ENCODE data around the gene ZNF330.

ZNF330 gene

DNA sequence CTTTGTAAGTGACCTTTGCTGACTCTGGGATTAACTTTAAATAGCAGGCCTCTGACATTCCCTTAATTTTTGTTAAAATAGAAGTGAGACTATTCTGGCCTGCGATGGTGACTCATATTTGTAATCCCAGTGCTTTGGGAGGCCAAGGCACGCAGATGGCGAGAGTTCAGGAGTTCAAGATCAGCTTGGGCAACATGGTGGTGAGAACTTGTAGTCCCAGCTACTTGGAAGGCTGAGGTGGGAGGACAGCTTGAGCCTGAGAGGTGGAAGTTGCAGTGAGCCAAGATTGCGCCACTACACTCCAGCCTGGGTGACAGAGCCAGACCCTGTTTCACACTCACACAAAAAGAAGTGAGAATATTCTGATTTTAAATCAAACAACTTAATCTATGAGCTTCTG, 27.3 kb downstream of the ZNF330 start:
- no peak for TF ChIP-seq ZFX (IDR thresholded peaks at IDR 0.05)
- TF ChIP-seq, protein P1, sequence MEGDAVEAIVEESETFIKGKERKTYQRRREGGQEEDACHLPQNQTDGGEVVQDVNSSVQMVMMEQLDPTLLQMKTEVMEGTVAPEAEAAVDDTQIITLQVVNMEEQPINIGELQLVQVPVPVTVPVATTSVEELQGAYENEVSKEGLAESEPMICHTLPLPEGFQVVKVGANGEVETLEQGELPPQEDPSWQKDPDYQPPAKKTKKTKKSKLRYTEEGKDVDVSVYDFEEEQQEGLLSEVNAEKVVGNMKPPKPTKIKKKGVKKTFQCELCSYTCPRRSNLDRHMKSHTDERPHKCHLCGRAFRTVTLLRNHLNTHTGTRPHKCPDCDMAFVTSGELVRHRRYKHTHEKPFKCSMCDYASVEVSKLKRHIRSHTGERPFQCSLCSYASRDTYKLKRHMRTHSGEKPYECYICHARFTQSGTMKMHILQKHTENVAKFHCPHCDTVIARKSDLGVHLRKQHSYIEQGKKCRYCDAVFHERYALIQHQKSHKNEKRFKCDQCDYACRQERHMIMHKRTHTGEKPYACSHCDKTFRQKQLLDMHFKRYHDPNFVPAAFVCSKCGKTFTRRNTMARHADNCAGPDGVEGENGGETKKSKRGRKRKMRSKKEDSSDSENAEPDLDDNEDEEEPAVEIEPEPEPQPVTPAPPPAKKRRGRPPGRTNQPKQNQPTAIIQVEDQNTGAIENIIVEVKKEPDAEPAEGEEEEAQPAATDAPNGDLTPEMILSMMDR (conservative IDR thresholded peaks at IDR 0.05) = no peak
- H3K27ac ChIP-seq = no peak overlapping the region

DNA sequence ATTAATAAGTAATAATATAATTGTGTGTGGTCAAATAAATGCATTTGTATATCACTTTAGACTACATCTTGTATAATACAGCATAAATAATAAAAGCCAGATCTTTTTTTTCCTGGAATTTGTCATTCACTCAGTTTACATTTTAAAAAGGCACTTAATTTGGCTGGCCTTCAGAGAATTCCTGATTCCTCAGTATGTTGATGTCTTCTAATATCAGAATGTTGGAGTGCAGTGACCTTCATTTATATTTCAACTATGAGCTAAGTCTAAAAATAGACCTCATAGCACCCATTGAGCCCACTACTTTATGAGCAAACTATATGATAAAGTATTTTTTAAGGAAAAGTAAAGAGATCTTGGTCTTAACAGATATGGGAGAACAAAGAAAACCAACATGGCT, 27.8 kb downstream of the ZNF330 start:
- no peak for TF ChIP-seq ZFX (IDR thresholded peaks at IDR 0.05)
- no peak overlapping the region for H3K27ac ChIP-seq

DNA sequence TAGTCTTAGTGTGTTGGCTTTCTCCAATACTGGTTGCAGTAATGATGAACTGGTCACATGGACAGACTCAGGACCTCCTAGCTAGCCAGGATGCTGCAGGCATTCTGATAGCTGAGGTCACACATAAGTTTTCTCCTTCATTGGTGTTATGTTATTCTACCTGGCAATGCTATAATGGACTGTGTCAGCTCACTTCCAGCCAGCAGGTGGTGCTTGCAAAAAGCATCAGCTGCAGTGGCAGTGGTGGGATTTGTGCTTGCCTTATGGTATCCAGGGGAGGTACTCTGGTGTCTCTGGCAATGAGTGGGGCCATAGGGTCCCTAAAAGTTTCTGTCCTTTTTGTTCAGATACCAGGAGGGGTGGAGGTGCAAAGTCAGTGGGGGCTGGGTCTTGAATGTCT, 33.6 kb downstream of the ZNF330 start:
- TF ChIP-seq ZFX (IDR thresholded peaks at IDR 0.05) = no peak
- TF ChIP-seq, protein P1 (conservative IDR thresholded peaks at IDR 0.05) = peak; percentile 10; the same call in 1 of the 2 replicates
- H3K27ac ChIP-seq = no peak overlapping the region

DNA sequence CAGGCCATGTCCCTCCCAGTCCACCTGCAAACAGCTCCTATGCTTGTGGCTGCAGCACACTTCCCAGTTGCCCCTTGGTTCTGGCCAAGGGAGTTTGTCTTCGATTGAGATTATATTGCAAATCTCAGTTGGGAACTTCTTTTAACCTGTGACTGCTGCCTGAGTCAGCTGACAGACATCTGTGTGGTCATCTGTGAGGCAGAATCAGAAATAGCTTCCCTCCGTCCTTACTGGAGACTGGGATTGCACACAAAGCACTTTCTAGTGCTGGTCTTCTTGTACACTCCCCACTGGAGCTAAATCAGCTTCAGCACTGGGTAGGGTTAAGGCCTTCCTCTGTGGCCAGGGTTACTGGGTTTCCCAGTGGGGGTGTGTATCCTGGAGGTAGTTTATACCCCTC, 34.3 kb downstream of the ZNF330 start:
- H3K27ac ChIP-seq = no peak overlapping the region
- no peak for TF ChIP-seq ZFX (IDR thresholded peaks at IDR 0.05)
- TF ChIP-seq, protein P1 (conservative IDR thresholded peaks at IDR 0.05) = no peak

DNA sequence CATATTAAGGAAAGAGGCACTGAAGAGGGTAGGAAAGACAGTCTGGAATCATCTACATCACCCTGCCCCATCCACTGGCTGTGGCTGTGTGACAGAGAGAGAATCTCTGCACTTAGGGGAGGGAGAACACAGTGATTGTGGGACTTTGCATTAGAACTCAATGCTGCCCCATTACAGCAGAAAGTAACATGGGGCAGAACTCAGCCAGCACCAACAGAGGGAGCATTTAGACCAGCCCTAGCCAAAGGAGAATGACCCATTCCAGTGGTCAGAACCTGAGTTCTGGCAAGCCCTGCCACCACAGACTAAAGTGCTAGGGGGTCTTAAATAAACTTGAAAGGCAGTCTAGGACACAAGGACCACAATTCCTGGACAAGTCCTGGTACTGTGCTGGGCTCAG, 37.9 kb downstream of the ZNF330 start:
- H3K27ac ChIP-seq = no peak overlapping the region
- no peak for TF ChIP-seq ZFX (IDR thresholded peaks at IDR 0.05)
- TF ChIP-seq, protein P1 (conservative IDR thresholded peaks at IDR 0.05) = no peak; the same call in 1 of the 2 replicates

DNA sequence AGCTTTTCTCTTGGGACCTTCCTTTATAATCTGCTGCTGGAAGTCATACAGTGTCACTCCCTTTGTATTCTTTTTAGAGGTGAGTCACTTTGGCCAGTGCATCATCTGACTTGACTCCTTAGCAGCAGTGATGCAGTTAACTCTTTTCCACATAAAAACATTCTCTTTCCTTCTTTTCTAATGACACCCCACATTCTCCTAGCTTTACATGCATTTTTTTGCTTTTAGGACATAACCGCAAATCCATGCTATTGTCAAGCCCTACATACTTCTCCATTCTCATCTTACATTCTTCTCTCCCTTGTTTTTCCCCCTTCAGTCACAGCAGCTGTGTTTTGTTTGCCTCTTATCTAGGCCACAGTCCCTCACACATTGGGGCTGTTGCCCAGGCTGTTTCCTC, 55.1 kb downstream of the ZNF330 start:
- no peak overlapping the region for H3K27ac ChIP-seq
- TF ChIP-seq, protein P1 (conservative IDR thresholded peaks at IDR 0.05) = no peak
- no peak for TF ChIP-seq ZFX (IDR thresholded peaks at IDR 0.05)

DNA sequence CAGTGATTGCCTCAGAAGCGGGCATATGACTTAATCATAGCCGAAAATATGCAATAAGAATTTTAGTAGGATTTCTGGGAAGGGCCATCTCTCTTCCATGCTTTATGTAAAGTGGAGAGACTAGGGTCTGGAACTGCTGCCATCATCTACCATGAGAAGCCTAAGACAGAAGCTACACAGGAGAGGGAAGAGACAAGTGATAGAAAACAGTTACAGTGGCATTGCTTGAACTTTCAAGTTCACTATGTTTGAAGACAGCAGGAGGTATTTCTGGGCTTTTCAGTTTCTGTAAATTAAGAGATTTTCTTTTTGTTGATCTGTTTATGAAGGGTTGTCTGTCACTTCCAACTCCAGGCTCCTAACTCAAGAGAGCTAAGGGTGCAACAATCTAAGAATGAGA, 62.5 kb downstream of the ZNF330 start:
- no peak for TF ChIP-seq ZFX (IDR thresholded peaks at IDR 0.05)
- TF ChIP-seq, protein P1 (conservative IDR thresholded peaks at IDR 0.05) = no peak
- no peak overlapping the region for H3K27ac ChIP-seq

DNA sequence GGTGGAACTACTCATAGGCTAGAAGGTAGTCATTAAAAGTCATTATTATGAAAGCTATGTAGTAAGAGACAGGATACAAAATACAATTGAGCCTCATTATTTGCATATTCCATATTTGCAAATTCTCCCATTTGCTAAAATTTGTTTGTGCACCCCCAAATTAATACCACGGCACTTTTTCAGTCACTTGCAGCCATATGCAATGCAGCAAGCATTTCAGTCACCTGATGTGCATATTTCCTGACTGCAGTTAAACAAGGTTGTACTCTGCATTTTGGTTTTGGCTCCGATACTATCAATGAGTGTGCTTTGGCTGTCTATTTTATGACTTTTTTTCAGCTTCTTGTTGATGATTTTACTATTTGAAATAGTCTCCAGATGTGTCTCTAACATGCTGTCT, 62.9 kb downstream of the ZNF330 start:
- TF ChIP-seq ZFX (IDR thresholded peaks at IDR 0.05) = no peak
- TF ChIP-seq, protein P1 (conservative IDR thresholded peaks at IDR 0.05) = no peak
- no peak overlapping the region for H3K27ac ChIP-seq

Data from C4-2B (cell line).